ENCODE measurements around the gene ZNF407.

- TF ChIP-seq CTCF (IDR thresholded peaks at IDR 0.05) (no peak), POLR2AphosphoS5 (IDR thresholded peaks at IDR 0.05) (no peak)
These were observed 260.2 kb downstream of the ZNF407 start for GRCh38 chr18:74857901-74858300.
